Stomach smooth muscle (tissue), 2 donors: ENCODE data around the gene RIT1.
A peak's percentile ranks its signal among the peaks of the same experiment; 100 is the strongest.

ENCODE experiments used
- H3K27ac ChIP-seq: one replicate; pipeline ENCODE4 v1.7.0; 2013; ENCODE audit warnings: mild to moderate bottlenecking, low read length, inconsistent platforms
- H3K27me3 ChIP-seq, 2 donors: one replicate each; pipeline ENCODE4 v1.7.0; 2013; ENCODE audit warnings: low read length in 2 of 2; ENCODE audit not compliant: insufficient read depth in 2 of 2, control insufficient read depth in 1 of 2
- H3K36me3 ChIP-seq, 2 donors: one replicate each; pipeline ENCODE4 v1.7.0; 2013; ENCODE audit warnings: low read length in 2 of 2; ENCODE audit not compliant: control insufficient read depth in 2 of 2, insufficient read depth in 2 of 2
- H3K4me1 ChIP-seq: one replicate; pipeline ENCODE4 v1.7.0; 2013; ENCODE audit warnings: low read length; ENCODE audit not compliant: control insufficient read depth, insufficient read depth
- H3K4me3 ChIP-seq, 2 donors: one replicate each; pipeline ENCODE4 v1.7.0; 2013; ENCODE audit warnings: low read length in 2 of 2
- H3K9ac ChIP-seq, 2 donors: one replicate each; pipeline ENCODE4 v1.7.0; 2013; ENCODE audit warnings: low read length in 2 of 2, mild to moderate bottlenecking in 1 of 2
- H3K9me3 ChIP-seq, 2 donors: one replicate each; pipeline ENCODE4 v1.7.0; 2013; ENCODE audit warnings: low read length in 2 of 2; ENCODE audit not compliant: control insufficient read depth in 2 of 2
- donor health status: healthy.
- donor health status: Pancreatic carcinoma.

Gene RIT1

DNA sequence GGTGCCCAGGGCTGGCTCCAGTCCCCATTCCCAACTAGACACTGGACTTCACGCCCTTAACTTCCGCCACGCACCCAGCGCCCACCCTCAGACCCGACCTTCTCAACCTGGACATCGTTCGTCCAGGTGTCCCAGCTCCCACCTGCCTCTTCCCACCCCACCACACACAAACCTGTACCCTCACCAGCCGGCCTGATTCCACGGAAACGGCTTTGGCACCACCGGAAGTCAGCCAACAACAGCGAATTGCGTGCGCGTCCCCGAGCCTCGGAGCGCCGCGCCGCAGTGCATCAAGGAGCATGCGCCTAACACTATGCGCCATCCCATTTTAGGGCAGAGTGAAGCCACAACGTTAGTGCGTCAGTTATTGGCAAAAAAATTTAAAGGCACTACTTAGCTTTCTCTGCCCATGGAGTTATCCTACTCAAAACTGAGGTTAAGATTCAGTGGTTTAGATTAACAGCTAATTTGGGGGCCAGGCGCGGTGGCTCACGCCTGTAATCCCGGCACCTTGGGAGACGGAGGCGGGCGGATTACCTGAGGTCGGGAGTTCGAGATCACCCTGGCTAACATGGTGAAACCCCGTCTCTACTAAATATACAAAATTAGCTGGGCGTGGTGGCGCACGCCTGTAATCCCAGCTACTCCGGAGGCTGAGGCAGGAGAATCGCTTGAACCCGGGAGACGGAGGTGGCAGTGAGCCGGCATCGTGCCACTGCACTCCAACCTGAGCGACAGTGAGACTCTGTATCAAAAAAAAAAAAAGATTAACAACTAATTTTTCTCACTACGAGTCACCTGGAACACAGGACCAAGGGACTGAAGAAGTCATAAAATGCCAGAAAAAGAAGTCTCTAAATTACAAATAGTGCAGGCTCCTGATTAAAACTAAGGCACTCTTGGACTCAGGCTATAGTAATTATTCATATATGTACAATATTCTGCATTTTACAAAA lies 53.9 kb downstream of the RIT1 start, which contains the start of gene GON4L:
TSS of gene GON4L (minus strand) at position 240 of the 956 bp plus-strand sequence. CDS start 3,434 bp downstream, outside the sequence.
- Histone ChIP-seq H3K27ac (peak within 1 kb of the TSS; percentile 78), H3K9ac (peak within 1 kb of the TSS; percentile 94 to 97), H3K27me3 (no peaks in the 10 kb centered on the region), H3K36me3 (peaks cover 12 to 14% of the 10 kb centered on the region in 2 donors), H3K4me1 (peaks cover 30% of the 10 kb centered on the region), H3K4me3 (peak within 1 kb of the TSS; percentile 93 to 98), H3K9me3 (no peaks in the 10 kb centered on the region)

DNA sequence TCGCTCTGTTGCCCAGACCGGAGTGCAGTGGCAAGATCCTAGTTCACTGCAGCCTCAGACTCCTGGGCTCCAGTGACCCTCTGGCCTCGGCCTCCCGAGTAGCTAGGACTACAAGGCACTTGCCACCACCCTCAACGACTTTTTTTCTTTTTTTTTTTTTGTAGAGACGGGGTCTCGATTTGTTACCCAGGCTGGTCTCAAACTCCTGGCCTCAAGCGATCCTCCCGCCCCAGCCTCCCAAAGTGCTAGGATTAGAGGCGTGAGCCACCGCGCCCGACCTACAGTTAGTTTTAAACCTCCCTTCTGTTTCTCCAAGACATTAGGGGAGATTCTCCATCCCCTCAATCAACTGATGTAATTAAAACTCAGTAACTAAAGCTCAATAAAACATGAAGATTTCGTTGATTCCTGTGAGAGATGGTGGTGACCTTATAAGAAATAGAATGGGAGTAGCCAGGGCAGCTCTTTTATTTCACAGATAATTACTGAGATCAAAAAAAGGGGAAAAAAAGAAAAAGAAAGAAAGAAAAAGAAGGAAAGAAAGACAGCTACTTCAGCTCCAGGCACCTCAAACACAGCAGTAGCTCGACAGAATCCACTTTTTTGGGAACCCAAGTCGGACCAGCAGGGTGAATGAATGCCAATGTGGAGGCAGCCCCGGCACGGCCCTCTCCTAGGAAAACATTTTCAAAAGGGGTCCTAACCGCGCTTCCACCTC lies 54.7 kb downstream of the RIT1 start:
- peaks cover 15 to 17% of the 10 kb centered on the region in 2 donors for H3K36me3 ChIP-seq
- peak overlapping the region; percentile 94 to 97 for H3K9ac ChIP-seq
- no peaks in the 10 kb centered on the region for H3K27me3 ChIP-seq
- H3K4me3 ChIP-seq = peak overlapping the region; percentile 93 to 98
- peaks cover 30% of the 10 kb centered on the region for H3K4me1 ChIP-seq
- no peaks in the 10 kb centered on the region for H3K9me3 ChIP-seq
- peak overlapping the region; percentile 78 for H3K27ac ChIP-seq

DNA sequence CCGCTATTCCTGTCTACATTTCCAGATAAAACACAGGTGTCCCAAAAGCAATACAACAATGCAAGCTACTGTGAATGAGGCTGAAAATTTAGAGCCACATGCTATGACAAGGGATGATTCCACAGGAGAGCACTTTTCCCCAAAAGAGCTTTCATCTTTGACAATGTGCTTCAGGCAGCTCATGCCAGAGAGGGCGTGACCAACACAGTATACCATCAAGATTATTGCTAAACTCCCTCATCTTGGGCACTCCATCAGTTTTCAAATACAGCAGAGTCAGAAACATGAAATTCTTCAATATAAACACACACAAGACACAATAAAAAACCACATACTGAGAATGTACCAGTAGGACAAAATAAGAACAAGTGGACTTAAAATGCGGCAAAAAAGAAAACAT lies 60.8 kb downstream of the RIT1 start:
- Histone ChIP-seq H3K4me3 (no peak overlapping the region), H3K27ac (no peak overlapping the region), H3K9me3 (no peaks in the 10 kb centered on the region), H3K36me3 (peaks cover 22% of the 10 kb centered on the region in 2 donors), H3K9ac (no peak overlapping the region), H3K27me3 (no peaks in the 10 kb centered on the region), H3K4me1 (peaks cover 3% of the 10 kb centered on the region)

DNA sequence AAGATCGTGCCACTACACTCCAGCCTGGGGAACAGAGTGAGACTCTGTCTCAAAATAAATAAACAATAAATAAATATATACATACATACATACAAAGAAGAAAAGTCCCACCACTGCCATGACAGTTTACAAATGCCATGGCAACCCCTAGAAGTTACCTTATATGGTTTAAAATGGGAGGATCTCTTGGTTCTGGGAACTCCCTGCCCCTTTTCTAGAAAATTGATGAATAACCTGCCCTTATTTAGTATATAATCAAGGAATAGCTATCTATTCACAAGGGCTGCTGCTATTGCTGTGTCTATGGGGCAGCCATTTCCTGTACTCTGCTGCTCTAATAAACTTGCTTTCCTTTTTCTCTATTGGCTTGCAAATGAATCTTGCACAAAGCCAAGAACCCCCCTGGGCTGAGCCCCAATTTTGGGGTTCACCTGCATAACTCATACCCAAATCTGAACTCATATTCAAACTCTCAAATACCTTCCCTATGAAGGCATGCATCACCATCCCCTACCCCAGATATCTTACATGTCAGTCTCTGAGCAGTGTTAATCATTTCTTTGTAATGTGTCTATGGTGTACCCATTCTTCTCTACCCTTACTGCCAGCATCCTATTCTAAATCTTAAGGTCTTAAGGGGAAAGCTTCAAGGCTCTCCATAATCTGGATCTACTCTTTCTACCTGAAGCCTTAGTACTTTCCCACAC lies 63.2 kb downstream of the RIT1 start:
- no peak overlapping the region for H3K9ac ChIP-seq
- H3K27ac ChIP-seq = no peak overlapping the region
- no peaks in the 10 kb centered on the region for H3K27me3 ChIP-seq
- H3K9me3 ChIP-seq = no peaks in the 10 kb centered on the region
- peaks cover 11 to 22% of the 10 kb centered on the region in 2 donors for H3K36me3 ChIP-seq
- H3K4me1 ChIP-seq = peaks cover 3% of the 10 kb centered on the region
- no peak overlapping the region for H3K4me3 ChIP-seq
